K562 (cell line): ENCODE data around the gene RNF115. TPM values are rescaled to one million over a fixed set of nuclear protein-coding genes. Genes with fewer than 3 reads are reported as not detected.
A peak's percentile ranks its signal among the peaks of the same experiment; 100 is the strongest.

ENCODE experiments used
- CREB1 ChIP-seq, 2 experiments: sonication (generic) in 1 of 2; formaldehyde crosslinking in 1 of 2; IDR thresholded peaks; 2 replicates each; pipeline versions ENCODE4 v1.6.1 to v1.8.0; 2012 to 2022; ENCODE audit warnings: inconsistent platforms in 1 of 2, mild to moderate bottlenecking in 1 of 2, missing genetic modification reagents in 1 of 2, moderate library complexity in 1 of 2
- E2F6 ChIP-seq, 2 experiments: IDR thresholded peaks; 2 replicates each; pipeline ENCODE4 v1.6.1; 2011; ENCODE audit warnings: borderline replicate concordance in 1 of 2, control low read depth in 1 of 2, low read depth in 1 of 2, low read length in 1 of 2, mild to moderate bottlenecking in 1 of 2, mixed read lengths in 1 of 2, moderate library complexity in 1 of 2; ENCODE audit not compliant: insufficient read depth in 1 of 2, insufficient read length in 1 of 2, poor library complexity in 1 of 2, severe bottlenecking in 1 of 2; ENCODE audit errors: extremely low read depth in 1 of 2
- FOS ChIP-seq: IDR thresholded peaks from 3 replicates; pipeline ENCODE4 v1.6.1; 2011; ENCODE audit not compliant: insufficient read length; ENCODE audit errors: extremely low read depth
- MAZ ChIP-seq, 2 experiments: fragments of 450-650 bp in 1 of 2; sonication (generic) in 1 of 2; formaldehyde crosslinking; IDR thresholded peaks in 1 of 2; conservative IDR thresholded peaks in 1 of 2; 2 replicates each; pipeline versions ENCODE4 v1.4.0 to v1.5.0; 2020; ENCODE audit warnings: mild to moderate bottlenecking in 1 of 2, missing genetic modification reagents in 1 of 2
- NCOR1 ChIP-seq: fragments of 450-650 bp; IDR thresholded peaks from 2 replicates; pipeline ENCODE4 v1.6.1; 2016; ENCODE audit warnings: mild to moderate bottlenecking, moderate library complexity
- PTBP1 ChIP-seq: fragments of 200-400 bp; formaldehyde crosslinking; IDR thresholded peaks from 2 replicates; pipeline ENCODE4 v1.6.1; 2017; ENCODE audit warnings: low read depth, low read length
- SREBF2 ChIP-seq: sonication (generic); formaldehyde crosslinking; IDR thresholded peaks from 2 replicates; pipeline ENCODE4 v1.4.0; 2020; ENCODE audit warnings: mild to moderate bottlenecking, missing genetic modification reagents
- ZBTB8A ChIP-seq: fragments of 450-650 bp; IDR thresholded peaks from 2 replicates; pipeline ENCODE4 v1.6.1; 2018; ENCODE audit warnings: mild to moderate bottlenecking, moderate library complexity; ENCODE audit not compliant: partially characterized antibody
- polyA plus RNA-seq, 8 experiments: library from polyadenylated mRNA; depleted of rRNA in 4 of 8; stranded (reverse) in 5 of 8; unstranded in 3 of 8; fragments of >200 nt; fragmentation: Nextera tagmentation in 2 of 8; fragmentation: Illumina TruSeq in 1 of 8; extraction: Ambion mirVana in 2 of 8; extraction: Trizol in 1 of 8; gene quantifications; 2 replicates each; pipeline versions ENCODE4 v1.2.1 to v1.2.3, GENCODE V29; 2011 to 2014; ENCODE audit warnings: inconsistent platforms in 1 of 8, missing spikeins in 1 of 8
- total RNA-seq, 7 experiments: library from RNA; depleted of rRNA in 6 of 7; stranded (reverse); fragments of >200 nt in 6 of 7; fragmentation: Illumina TruSeq in 2 of 7; extraction: Trizol in 2 of 7; gene quantifications; 2 replicates each; pipeline versions ENCODE4 v1.2.1 to v1.2.3, GENCODE V29; 2011 to 2021; ENCODE audit warnings: low replicate concordance in 1 of 7

RNF115 gene
- total and polyA plus RNA-seq, 9 of the 15 experiments (the other 6 are each of a cell fraction or from before 2014, with no cell fraction given) = 1.9 to 14.3 (median 9.5) TPM

GRCh38 chr1:145845514-145846161, 21.7 kb upstream of the RNF115 start, which contains the start of gene NUDT17 (continued):
- TF ChIP-seq E2F6 (IDR thresholded peaks at IDR 0.05; ENCODE audit: borderline replicate concordance in 1 of 2, extremely low read depth in 1 of 2, insufficient read depth in 1 of 2, insufficient read length in 1 of 2, low read depth in 1 of 2, low read length in 1 of 2, poor library complexity in 1 of 2, severe bottlenecking in 1 of 2) (peak; percentile 58 to 67), FOS (no peak), NCOR1 (0 out of 2 replicates have a peak, but pooled peaks have one; percentile 10), ZBTB8A (no peak), CREB1 (IDR thresholded peaks at IDR 0.05) (peak; percentile 53; the same call in 1 of the 2 replicates), CREB1 (CRISPR knock-in tag; IDR thresholded peaks at IDR 0.05) (peak; percentile 51; the same call in 1 of the 2 replicates), PTBP1 (no peak), SREBF2 (CRISPR knock-in tag) (0 out of 2 replicates have a peak, but pooled peaks have one; percentile 43), MAZ (CRISPR knock-in tag; conservative IDR thresholded peaks at IDR 0.05 in 1 of 2, IDR thresholded peaks at IDR 0.05 in 1 of 2) (peak; percentile 55 to 70; a peak in 3 of 4 replicates)
